HTERT RPE-1 (cell line): ENCODE results near the gene NCOA7.
"Not testable (repeated sequence)": the region's sequence is repeated elsewhere in the genome, so short reads cannot be mapped to it uniquely, and the experiment has no call there.

Source experiments
- in situ Hi-C: fragments of 300-500 bp; cut with MboI; formaldehyde crosslinking; loops from 4 replicates; pipeline ENCODE4 v1.14.3; 2020; ENCODE audit warnings: low sequenced_read_pairs

Gene NCOA7

GRCh38 chr6:125961117-125961516, 170.4 kb downstream of the NCOA7 start:
- in situ Hi-C loops, result no loop called here

GRCh38 chr6:125962900-125963497, 172.2 kb downstream of the NCOA7 start:
- in situ Hi-C loops, result no loop called here

- in situ Hi-C loops, result no loop called here
Measured at GRCh38 chr6:125963817-125964216, 173.1 kb downstream of the NCOA7 start.

- in situ Hi-C loops, result no loop called here
Measured at GRCh38 chr6:125966569-125966968, 175.8 kb downstream of the NCOA7 start.

- in situ Hi-C loops, result no loop called here
Measured at GRCh38 chr6:125968493-125968892, 177.7 kb downstream of the NCOA7 start.

GRCh38 chr6:125970760-125971159, 180.0 kb downstream of the NCOA7 start:
- in situ Hi-C loops, result no loop called here

GRCh38 chr6:125972478-125972877, 181.7 kb downstream of the NCOA7 start:
- in situ Hi-C loops, result not testable (repeated sequence)

GRCh38 chr6:125974214-125974866, 183.6 kb downstream of the NCOA7 start:
- in situ Hi-C loops, result no loop called here

GRCh38 chr6:125979101-125979500, 188.3 kb downstream of the NCOA7 start:
- in situ Hi-C loops, result no loop called here
